Measurements from ENCODE around the gene FBLN7. TPM values are rescaled to one million over a fixed set of nuclear protein-coding genes. Genes with fewer than 3 reads are reported as not detected.

The FBLN7 gene
- total and polyA plus RNA-seq, 4 donors, result 0.60 to 2.4 (median 1.9) TPM

DNA sequence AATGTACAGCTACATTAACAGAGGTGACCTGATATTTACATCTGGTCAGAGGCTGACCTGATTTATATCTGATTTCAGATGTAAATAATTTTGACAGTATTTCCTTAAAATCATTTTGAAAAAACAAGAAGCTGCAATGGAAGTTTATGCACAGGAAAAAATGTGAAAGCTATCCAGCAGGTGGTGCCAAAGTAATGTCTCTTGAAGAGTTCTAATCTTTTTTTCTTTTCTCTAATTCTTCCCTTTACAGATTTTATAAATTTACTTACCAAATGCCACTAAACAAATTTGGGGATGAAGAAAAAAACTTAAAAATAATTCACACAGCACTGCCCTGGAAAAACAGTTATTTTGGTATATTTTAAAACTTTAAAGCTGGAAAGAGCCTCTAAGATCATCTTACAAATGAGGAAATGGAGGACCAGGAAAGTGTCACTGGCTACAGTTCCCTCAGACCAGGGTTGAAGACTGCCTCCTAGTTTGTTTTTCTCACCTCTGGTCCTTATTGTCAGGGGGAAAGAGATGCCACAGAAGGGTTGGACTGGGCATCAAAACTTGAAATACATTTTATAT is 16.4 kb upstream of the FBLN7 start:
- Histone ChIP-seq H3K27ac (ENCODE audit: low read depth in 1 of 2, low read length in 2 of 2) (no peak overlapping the region), H3K4me3 (ENCODE audit: low read depth in 1 of 3, low read length in 3 of 3) (no peak overlapping the region), H3K9ac (ENCODE audit: low read depth in 1 of 2, low read length in 2 of 2) (no peak overlapping the region), H3K27me3 (ENCODE audit: control insufficient read depth in 4 of 4, insufficient read depth in 4 of 4, low read length in 3 of 4) (no peaks in the 10 kb centered on the region), H3K9me3 (ENCODE audit: control insufficient read depth in 4 of 4, low read length in 3 of 4) (no peaks in the 10 kb centered on the region), H3K4me1 (ENCODE audit: control insufficient read depth in 4 of 4, insufficient read depth in 4 of 4, low read length in 3 of 4) (no peaks in the 10 kb centered on the region), H3K36me3 (ENCODE audit: control insufficient read depth in 4 of 4, insufficient read depth in 3 of 4, low read depth in 1 of 4, low read length in 3 of 4) (peaks cover 0 to 9% (median 4%) of the 10 kb centered on the region in 4 donors)
- no peak for TF ChIP-seq GABPA (IDR thresholded peaks at IDR 0.05 in 1 of 2, conservative IDR thresholded peaks at IDR 0.05 in 1 of 2)
- no peak for TF ChIP-seq TAF1 (conservative IDR thresholded peaks at IDR 0.05)
- TF ChIP-seq, protein P1, sequence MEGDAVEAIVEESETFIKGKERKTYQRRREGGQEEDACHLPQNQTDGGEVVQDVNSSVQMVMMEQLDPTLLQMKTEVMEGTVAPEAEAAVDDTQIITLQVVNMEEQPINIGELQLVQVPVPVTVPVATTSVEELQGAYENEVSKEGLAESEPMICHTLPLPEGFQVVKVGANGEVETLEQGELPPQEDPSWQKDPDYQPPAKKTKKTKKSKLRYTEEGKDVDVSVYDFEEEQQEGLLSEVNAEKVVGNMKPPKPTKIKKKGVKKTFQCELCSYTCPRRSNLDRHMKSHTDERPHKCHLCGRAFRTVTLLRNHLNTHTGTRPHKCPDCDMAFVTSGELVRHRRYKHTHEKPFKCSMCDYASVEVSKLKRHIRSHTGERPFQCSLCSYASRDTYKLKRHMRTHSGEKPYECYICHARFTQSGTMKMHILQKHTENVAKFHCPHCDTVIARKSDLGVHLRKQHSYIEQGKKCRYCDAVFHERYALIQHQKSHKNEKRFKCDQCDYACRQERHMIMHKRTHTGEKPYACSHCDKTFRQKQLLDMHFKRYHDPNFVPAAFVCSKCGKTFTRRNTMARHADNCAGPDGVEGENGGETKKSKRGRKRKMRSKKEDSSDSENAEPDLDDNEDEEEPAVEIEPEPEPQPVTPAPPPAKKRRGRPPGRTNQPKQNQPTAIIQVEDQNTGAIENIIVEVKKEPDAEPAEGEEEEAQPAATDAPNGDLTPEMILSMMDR (IDR thresholded peaks at IDR 0.05; ENCODE audit: low read depth, low read length, missing input control), result peak; percentile 70
- peak; percentile 82 to 87 for TF ChIP-seq RAD21 (IDR thresholded peaks at IDR 0.05)
- no peak for DNase-seq (ENCODE audit: low spot score)

DNA sequence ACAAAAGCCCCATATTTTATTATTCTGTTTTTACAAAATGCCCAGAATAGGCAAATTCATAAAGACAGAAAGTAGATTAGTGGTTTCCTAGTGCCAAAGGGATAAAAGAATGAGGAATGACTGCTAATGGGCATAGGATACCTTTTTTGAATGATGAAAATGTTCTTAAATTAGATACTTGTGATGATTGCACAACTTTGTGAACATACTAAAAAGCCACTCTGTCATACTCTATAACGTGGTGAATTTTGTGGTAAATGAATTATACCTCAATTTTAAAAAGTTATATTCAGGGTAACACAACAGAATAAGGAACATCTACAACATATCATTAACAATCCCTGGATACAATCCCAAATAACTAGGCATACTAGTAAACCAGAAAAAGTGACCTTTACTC is 9.1 kb upstream of the FBLN7 start:
- Histone ChIP-seq H3K27ac (ENCODE audit: low read depth in 1 of 2, low read length in 2 of 2) (no peak overlapping the region), H3K36me3 (ENCODE audit: control insufficient read depth in 4 of 4, insufficient read depth in 3 of 4, low read depth in 1 of 4, low read length in 3 of 4) (no peaks in the 10 kb centered on the region), H3K4me3 (ENCODE audit: low read depth in 1 of 3, low read length in 3 of 3) (no peak overlapping the region), H3K4me1 (ENCODE audit: control insufficient read depth in 4 of 4, insufficient read depth in 4 of 4, low read length in 3 of 4) (peaks cover 0 to 2% (median 0%) of the 10 kb centered on the region in 4 donors), H3K9me3 (ENCODE audit: control insufficient read depth in 4 of 4, low read length in 3 of 4) (no peaks in the 10 kb centered on the region), H3K9ac (ENCODE audit: low read depth in 1 of 2, low read length in 2 of 2) (no peak overlapping the region), H3K27me3 (ENCODE audit: control insufficient read depth in 4 of 4, insufficient read depth in 4 of 4, low read length in 3 of 4) (no peaks in the 10 kb centered on the region)
- 82% methylated on average over 1 of the region's 1 CpG for WGBS
- DNase-seq (ENCODE audit: low spot score), result no peak
- TF ChIP-seq EGR1 (IDR thresholded peaks at IDR 0.05; ENCODE audit: low read depth in 2 of 2) (no peak), FOXA2 (IDR thresholded peaks at IDR 0.05) (no peak), HNF4G (IDR thresholded peaks at IDR 0.05) (no peak), FOXA1 (IDR thresholded peaks at IDR 0.05) (no peak), SP1 (IDR thresholded peaks at IDR 0.05) (no peak), RXRA (IDR thresholded peaks at IDR 0.05) (no peak), YY1 (IDR thresholded peaks at IDR 0.05) (no peak), HNF4A (conservative IDR thresholded peaks at IDR 0.05) (no peak), GABPA (IDR thresholded peaks at IDR 0.05 in 1 of 2, conservative IDR thresholded peaks at IDR 0.05 in 1 of 2) (no peak), NR2F2 (IDR thresholded peaks at IDR 0.05) (no peak)
- TF ChIP-seq, protein P2, sequence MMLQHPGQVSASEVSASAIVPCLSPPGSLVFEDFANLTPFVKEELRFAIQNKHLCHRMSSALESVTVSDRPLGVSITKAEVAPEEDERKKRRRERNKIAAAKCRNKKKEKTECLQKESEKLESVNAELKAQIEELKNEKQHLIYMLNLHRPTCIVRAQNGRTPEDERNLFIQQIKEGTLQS (IDR thresholded peaks at IDR 0.05), result no peak
- TF ChIP-seq, protein P3, sequence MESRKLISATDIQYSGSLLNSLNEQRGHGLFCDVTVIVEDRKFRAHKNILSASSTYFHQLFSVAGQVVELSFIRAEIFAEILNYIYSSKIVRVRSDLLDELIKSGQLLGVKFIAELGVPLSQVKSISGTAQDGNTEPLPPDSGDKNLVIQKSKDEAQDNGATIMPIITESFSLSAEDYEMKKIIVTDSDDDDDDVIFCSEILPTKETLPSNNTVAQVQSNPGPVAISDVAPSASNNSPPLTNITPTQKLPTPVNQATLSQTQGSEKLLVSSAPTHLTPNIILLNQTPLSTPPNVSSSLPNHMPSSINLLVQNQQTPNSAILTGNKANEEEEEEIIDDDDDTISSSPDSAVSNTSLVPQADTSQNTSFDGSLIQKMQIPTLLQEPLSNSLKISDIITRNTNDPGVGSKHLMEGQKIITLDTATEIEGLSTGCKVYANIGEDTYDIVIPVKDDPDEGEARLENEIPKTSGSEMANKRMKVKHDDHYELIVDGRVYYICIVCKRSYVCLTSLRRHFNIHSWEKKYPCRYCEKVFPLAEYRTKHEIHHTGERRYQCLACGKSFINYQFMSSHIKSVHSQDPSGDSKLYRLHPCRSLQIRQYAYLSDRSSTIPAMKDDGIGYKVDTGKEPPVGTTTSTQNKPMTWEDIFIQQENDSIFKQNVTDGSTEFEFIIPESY (IDR thresholded peaks at IDR 0.05), result no peak
- TF ChIP-seq, protein P4, sequence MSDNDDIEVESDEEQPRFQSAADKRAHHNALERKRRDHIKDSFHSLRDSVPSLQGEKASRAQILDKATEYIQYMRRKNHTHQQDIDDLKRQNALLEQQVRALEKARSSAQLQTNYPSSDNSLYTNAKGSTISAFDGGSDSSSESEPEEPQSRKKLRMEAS (IDR thresholded peaks at IDR 0.05), result no peak
- TF ChIP-seq, protein P1 (IDR thresholded peaks at IDR 0.05; ENCODE audit: low read depth, low read length, missing input control), result no peak
